DND-41 (cell line): ENCODE data around the gene GGTA1.

Experiments used
- ATAC-seq: fragments of 200-7000 bp; cut with Tn5 transposase; 3 replicates; pipeline ENCODE4 v1.9.1; 2021; ENCODE audit warnings: low read depth; ENCODE audit not compliant: insufficient read depth
- DNase-seq: peaks from one replicate; pipeline ENCODE4 v3.0.0-alpha.2; 2020
- H2AFZ ChIP-seq: 2 replicates; pipeline ENCODE4 v1.6.0; 2012; ENCODE audit warnings: low read depth, low read length
- H3K27ac ChIP-seq: 2 replicates; pipeline ENCODE4 v1.5.1; 2012; ENCODE audit warnings: low read length, inconsistent platforms
- H3K27me3 ChIP-seq: fragments of 200-600 bp; sonication (generic); 2 replicates; pipeline ENCODE4 v1.6.0; 2012; ENCODE audit warnings: low read length, mild to moderate bottlenecking, inconsistent platforms; ENCODE audit not compliant: insufficient read depth, poor library complexity
- H3K36me3 ChIP-seq: 2 replicates; pipeline ENCODE4 v1.5.1; 2012; ENCODE audit warnings: low read length, inconsistent platforms; ENCODE audit not compliant: insufficient read depth
- H3K4me1 ChIP-seq: 2 replicates; pipeline ENCODE4 v1.5.1; 2012; ENCODE audit warnings: mild to moderate bottlenecking, low read length; ENCODE audit not compliant: insufficient read depth
- H3K4me2 ChIP-seq: 2 replicates; pipeline ENCODE4 v1.6.0; 2012; ENCODE audit warnings: mild to moderate bottlenecking, moderate library complexity, low read length, inconsistent platforms; ENCODE audit not compliant: insufficient read depth
- H3K4me3 ChIP-seq, 2 experiments: fragments of 200-600 bp in 1 of 2; shearing (Covaris generic) in 1 of 2; 2 replicates each; pipeline ENCODE4 v1.5.1; 2012 to 2016; ENCODE audit warnings: inconsistent platforms in 2 of 2, low read length in 2 of 2, mild to moderate bottlenecking in 2 of 2, low read depth in 1 of 2, moderate library complexity in 1 of 2
- H3K79me2 ChIP-seq: 2 replicates; pipeline ENCODE4 v1.6.0; 2012; ENCODE audit warnings: low read length, inconsistent platforms; ENCODE audit not compliant: insufficient read depth
- H3K9ac ChIP-seq: 2 replicates; pipeline ENCODE4 v1.6.0; 2012; ENCODE audit warnings: low read depth, mild to moderate bottlenecking, inconsistent platforms, low read length, moderate library complexity
- H3K9me3 ChIP-seq: 2 replicates; pipeline ENCODE4 v1.5.1; 2012; ENCODE audit warnings: low read length, moderate library complexity, mild to moderate bottlenecking, inconsistent platforms; ENCODE audit not compliant: insufficient read depth, severe bottlenecking
- H4K20me1 ChIP-seq: 2 replicates; pipeline ENCODE4 v1.6.0; 2012; ENCODE audit warnings: low read length; ENCODE audit not compliant: insufficient read depth
- EZH2 ChIP-seq: IDR thresholded peaks from 3 replicates; pipeline ENCODE4 v1.6.1; 2012; ENCODE audit warnings: borderline replicate concordance, low read depth, mild to moderate bottlenecking, moderate library complexity, low read length, inconsistent platforms; ENCODE audit not compliant: severe bottlenecking
- TF ChIP-seq, protein P1 (sequence below): IDR thresholded peaks from 2 replicates; pipeline ENCODE4 v1.5.1; 2012; ENCODE audit warnings: borderline replicate concordance, low read length, moderate library complexity, mild to moderate bottlenecking; ENCODE audit not compliant: poor library complexity, severe bottlenecking; ENCODE audit errors: extremely low read depth

GGTA1 gene

GRCh38 chr9:121505903-121506735, 6.5 kb upstream of the GGTA1 start:
- Histone ChIP-seq H3K4me2 (no peak overlapping the region), H2AFZ (no peak overlapping the region), H3K79me2 (no peaks in the 10 kb centered on the region), H3K27ac (no peak overlapping the region), H4K20me1 (no peaks in the 10 kb centered on the region), H3K9ac (no peak overlapping the region), H3K4me1 (no peaks in the 10 kb centered on the region), H3K27me3 (no peaks in the 10 kb centered on the region), H3K9me3 (no peaks in the 10 kb centered on the region), H3K36me3 (no peaks in the 10 kb centered on the region), H3K4me3 (no peak overlapping the region)
- ATAC-seq: no peak
- no peak for TF ChIP-seq EZH2
- TF ChIP-seq, protein P1, sequence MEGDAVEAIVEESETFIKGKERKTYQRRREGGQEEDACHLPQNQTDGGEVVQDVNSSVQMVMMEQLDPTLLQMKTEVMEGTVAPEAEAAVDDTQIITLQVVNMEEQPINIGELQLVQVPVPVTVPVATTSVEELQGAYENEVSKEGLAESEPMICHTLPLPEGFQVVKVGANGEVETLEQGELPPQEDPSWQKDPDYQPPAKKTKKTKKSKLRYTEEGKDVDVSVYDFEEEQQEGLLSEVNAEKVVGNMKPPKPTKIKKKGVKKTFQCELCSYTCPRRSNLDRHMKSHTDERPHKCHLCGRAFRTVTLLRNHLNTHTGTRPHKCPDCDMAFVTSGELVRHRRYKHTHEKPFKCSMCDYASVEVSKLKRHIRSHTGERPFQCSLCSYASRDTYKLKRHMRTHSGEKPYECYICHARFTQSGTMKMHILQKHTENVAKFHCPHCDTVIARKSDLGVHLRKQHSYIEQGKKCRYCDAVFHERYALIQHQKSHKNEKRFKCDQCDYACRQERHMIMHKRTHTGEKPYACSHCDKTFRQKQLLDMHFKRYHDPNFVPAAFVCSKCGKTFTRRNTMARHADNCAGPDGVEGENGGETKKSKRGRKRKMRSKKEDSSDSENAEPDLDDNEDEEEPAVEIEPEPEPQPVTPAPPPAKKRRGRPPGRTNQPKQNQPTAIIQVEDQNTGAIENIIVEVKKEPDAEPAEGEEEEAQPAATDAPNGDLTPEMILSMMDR: no peak
- no peak for DNase-seq

GRCh38 chr9:121503444-121503843, 3.8 kb upstream of the GGTA1 start:
- TF ChIP-seq, protein P1: no peak
- no peak for TF ChIP-seq EZH2
- no peaks in the 10 kb centered on the region for H3K79me2 ChIP-seq
- H4K20me1 ChIP-seq: no peaks in the 10 kb centered on the region
- no peaks in the 10 kb centered on the region for H3K4me1 ChIP-seq
- no peak for ATAC-seq
- no peak overlapping the region for H3K4me3 ChIP-seq
- no peaks in the 10 kb centered on the region for H3K36me3 ChIP-seq
- no peaks in the 10 kb centered on the region for H3K9me3 ChIP-seq
- H3K27ac ChIP-seq: no peak overlapping the region
- no peak overlapping the region for H2AFZ ChIP-seq
- DNase-seq: no peak
- peaks cover 2% of the 10 kb centered on the region for H3K27me3 ChIP-seq
- no peak overlapping the region for H3K4me2 ChIP-seq
- H3K9ac ChIP-seq: no peak overlapping the region

DNA sequence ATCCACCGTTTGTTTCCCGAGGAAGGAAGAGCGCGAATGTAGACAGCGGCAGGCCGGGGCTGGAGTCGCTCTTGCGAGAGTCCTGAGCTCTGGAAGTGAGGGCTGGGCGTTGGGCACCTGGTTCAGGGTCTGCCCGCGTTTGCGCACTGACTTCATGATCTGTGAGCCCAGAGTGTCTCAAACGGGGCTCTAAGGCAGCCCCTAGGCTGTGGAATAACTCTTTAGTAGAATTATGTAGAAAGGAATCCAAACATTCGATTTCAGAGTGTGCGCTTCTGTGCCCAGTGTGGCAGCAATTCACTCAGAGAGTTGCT, 478 bp upstream of the GGTA1 start:
- Histone ChIP-seq H3K27me3 (peaks cover 4% of the 10 kb centered on the region), H4K20me1 (no peaks in the 10 kb centered on the region), H3K9me3 (no peaks in the 10 kb centered on the region), H3K27ac (no peak overlapping the region), H3K36me3 (no peaks in the 10 kb centered on the region), H3K4me1 (no peaks in the 10 kb centered on the region), H3K9ac (no peak overlapping the region), H2AFZ (no peak overlapping the region), H3K79me2 (no peaks in the 10 kb centered on the region), H3K4me3 (no peak overlapping the region), H3K4me2 (no peak overlapping the region)
- TF ChIP-seq, protein P1: no peak
- no peak for TF ChIP-seq EZH2
- no peak for DNase-seq
- ATAC-seq: no peak
